Measurements from ENCODE around the gene MYO3A.
"Not testable (repeated sequence)": the region's sequence is repeated elsewhere in the genome, so short reads cannot be mapped to it uniquely, and the experiment has no call there.

The MYO3A gene

DNA sequence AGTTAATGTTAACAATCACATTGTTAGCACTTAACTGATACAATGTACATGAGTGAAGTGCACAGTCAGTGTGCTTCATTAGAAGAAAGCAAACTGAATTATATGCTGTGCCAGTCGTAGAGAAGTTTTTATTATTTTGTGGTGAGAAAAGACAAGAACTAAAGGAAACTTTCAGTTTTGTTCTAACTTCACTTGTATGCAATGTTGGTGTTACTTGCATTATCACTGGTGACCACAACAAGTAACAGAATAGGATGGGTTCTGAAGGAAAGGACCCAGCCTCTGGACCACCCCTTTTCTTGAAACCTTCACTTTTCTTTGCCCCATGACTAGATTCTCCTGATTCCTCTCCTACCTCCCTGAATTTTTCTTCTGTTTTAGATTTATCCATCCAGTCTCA lies 159.2 kb downstream of the MYO3A start:
- DNase-seq, result peak; percentile 66

DNA sequence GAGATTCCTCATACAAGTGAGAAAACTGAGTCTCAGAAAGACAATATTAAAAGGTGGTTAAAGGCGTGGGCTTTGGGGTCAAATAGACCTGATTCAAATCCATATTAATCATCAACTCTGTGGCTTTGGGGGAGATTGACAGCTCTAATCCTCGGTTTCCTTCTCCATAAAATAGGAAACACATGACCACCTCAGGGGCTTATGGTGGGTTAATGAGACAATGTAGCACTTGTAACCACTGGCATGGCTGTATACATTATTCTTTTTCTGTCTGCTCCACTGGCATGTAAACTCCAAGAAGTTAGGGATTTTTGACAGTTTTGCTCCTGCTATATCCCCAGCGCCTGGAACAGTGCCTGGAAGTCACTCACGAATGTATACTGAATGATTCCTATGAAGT lies 161.8 kb downstream of the MYO3A start:
- DNase-seq, result peak; percentile 78

DNA sequence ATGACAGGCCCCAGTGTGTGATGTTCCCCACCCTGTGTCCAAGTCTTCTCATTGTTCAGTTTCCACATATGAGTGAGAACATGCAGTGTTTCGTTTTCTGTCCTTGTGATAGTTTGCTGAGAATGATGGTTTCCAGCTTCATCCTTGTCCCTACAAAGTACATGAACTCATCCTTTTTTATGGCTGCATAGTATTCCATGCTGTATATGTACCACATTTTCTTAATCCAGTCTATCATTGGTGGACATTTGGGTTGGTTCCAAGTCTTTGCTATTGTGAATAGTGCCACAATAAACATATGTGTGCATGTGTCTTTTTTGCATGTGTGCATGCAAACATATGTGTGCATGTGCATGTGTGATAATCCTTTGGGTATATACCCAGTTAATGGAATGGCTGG lies 163.5 kb downstream of the MYO3A start:
- not testable (repeated sequence) for DNase-seq

DNA sequence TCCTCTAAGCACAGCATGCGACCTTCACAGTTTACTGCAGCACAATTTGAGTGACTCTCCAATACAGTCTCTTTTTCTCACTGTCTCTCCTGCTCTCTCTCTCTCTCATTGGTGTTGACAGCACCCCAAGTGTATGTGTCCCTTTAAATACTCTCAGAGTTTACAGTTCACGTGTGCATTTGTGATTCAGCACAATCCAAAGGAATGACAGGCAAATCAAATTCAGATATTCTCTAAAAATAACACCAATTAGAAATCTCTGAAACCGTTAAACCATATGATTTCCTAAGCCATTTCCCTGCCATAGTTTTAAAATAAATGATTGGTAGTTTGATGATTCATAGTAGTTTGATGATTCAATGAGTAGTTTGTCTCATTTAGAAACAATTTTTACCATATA lies 178.5 kb downstream of the MYO3A start:
- no peak for DNase-seq

DNA sequence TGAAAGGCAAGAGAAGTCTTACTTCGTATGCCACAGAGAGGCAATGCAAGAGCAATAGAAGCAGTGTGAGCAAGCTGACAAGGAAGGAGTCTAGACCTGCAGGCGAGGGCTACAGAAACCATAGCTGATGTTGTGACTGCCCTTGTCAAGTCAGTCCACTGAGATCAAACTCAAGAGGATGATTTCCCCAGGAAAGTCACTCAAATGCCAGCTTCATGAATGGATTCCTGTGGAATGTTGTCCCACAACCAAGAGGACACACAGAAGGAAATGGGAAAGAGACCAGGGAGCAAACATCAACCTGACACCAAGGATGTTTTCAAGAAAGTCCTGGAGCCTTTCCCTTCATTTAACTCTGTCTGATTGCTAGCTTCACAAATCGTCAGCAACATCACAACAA lies 204.6 kb downstream of the MYO3A start:
- DNase-seq, result no peak

DNA sequence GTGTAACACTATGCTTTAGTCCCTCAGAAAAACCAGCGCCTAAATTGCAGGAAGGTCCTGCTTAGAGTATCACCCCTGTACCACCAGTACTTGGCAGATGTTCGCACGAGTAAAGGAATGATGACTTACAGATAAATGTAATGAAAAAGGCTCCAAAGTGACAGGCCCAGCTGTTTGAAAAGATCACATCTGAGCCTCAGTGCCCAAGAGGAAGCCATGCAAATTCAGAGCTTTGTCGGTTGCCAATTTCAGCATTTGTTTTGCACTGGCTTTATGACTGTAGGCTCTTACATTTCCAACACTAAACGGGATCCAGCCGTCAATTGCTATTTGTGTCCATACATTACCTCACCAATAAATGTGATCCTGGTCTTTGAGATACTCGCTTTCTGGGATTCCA lies 222.0 kb downstream of the MYO3A start:
- no peak for DNase-seq

DNA sequence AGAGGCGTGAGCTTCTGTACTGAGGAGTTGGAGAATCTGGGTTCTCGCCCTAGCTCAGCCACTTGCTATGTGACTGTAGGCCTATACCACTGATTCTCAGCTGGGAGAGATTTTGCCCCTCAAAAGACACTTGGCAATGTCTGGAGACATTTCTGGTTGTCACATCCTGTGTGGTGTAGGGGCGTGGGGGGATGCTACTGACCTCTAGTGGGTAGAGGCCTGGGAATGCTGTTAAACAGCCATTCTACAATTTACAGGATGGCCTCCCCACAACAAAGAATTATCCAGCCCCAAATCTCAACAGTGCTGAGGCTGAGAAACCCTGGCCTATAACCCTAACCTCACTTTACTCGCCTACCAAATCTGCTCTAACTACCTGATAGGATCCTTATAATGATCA lies 223.7 kb downstream of the MYO3A start:
- DNase-seq, result peak; percentile 21

DNA sequence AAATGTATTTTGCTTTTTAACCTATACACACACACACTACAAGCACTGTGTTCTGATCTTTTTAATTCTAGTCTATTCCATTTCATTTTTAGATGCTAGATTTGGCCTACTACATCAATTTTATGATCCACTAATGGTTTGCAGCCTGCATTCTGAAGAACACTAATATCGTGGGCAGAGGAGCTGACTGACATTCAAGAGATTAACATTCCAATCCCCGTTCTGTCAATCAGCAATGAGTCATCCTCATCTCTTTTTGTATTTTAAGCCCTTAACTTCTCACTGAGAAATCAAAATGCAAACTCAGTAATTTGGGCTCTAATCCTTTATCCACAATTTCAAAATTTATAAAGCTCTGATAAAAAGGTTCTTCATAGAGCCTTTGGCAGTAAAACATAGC lies 235.4 kb downstream of the MYO3A start:
- no peak for DNase-seq

DNA sequence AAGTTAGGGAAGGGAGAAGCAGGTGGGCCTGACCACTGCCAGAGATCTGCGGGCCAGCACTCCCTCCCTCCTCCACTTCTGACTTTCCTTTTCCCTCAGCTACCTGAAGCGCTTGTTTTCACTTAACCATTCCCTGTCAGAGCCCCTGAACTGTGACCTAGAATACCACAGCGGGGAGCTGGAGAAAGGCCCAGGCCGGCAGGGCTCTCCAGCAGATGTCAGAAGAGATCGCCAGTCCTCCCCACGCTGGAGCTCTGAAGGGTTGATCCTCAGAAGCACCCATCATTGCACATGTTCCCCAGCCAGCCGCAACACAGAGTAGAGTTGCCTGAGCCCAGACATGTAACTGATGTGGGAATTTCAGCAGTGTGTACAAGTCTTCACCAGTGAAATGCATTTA lies 238.1 kb downstream of the MYO3A start:
- no peak for DNase-seq

DNA sequence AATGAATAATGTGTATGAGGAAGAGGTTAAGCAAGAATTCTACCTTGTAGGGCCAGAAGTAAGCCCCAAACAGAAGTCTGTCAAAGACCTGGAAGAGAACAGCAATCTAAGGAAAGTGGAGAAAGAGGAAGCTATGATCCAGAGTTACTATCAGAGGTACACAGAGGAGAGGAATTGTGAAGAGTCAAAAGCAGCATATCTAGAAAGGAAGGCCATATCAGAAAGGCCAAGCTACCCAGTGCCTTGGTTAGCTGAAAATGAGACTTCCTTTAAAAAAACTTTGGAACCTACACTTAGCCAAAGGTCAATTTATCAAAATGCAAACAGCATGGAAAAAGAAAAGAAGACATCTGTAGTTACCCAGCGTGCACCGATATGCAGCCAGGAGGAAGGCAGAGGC lies 239.8 kb downstream of the MYO3A start:
- DNase-seq, result no peak

DNA sequence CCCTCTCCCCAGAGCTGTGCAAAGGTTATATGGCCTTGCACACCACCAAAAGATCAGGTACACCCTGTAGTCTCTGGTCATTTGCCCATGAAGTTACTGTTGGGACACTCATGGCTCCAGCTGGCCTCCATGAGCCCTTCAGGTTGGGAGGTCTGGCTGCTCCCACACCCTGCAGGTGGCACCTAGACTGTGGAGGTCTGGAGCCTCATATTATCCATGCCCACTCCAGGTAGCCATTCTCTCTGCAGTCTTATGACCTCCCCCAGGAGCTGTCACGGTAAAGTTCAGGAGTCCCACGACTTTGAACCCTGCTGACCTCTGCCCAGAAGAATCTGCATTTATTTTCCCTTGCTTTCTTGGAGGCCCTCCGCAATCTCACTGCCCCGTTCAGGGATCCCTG lies 243.3 kb downstream of the MYO3A start:
- DNase-seq, result no peak

DNA sequence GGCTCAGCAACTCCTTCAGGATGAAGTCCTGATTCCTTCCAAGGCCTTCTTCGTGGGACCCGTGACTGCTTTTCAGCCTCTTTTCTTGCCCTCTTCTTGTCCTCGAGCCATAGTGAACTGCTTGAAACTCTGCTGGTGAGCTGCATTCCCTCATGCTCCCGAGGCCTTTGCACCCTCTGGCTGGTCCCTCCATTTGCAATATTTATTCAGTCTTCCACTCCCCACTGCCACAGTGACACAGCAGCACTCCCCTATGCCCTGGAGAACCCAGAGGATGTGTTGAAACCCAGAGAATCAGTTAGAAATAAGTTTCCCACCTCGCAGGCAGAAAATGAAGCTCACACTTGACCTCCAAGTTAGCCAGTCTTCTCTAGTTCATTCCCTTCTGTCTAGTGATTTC lies 260.2 kb downstream of the MYO3A start:
- DNase-seq, result no peak

DNA sequence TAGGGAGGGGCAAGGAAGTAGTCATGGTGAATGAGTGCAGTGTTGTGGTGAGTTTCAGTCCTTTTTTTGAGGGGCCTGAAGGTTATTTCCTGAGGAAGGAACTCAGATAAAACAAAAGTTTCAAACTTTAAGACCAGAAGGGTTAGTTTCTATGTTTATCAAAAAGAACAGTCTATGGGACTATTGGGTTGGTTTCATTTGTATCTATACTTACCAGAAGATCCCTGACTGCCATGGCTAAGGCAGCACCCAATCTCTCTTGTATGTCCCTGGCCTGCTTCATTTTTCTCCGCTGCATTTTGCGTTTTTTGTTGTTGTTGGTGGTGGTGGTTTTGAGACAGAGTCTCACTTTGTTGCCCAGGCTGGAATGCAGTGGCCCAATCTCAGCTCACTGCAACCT lies 263.2 kb downstream of the MYO3A start:
- no peak for DNase-seq

DNA sequence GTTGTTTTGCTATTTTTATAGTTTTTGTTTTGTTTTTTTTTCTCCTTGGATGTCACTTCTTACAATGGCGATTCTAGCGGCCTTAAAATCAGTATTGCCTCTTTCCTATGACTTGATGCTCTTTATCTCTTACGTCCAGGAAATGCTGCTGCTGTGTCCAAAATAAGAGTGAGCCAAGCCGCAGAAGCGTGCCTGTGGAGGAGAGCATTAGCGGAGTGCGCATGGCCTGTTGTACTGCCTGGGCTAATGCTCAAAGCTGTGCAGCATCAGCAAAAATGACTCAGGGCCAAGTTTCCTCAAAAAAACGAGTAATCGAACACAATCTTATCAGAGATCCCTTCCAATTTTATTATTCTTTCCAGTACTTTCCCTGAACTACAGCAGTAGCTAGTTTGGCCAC lies 264.1 kb downstream of the MYO3A start:
- no peak for DNase-seq

DNA sequence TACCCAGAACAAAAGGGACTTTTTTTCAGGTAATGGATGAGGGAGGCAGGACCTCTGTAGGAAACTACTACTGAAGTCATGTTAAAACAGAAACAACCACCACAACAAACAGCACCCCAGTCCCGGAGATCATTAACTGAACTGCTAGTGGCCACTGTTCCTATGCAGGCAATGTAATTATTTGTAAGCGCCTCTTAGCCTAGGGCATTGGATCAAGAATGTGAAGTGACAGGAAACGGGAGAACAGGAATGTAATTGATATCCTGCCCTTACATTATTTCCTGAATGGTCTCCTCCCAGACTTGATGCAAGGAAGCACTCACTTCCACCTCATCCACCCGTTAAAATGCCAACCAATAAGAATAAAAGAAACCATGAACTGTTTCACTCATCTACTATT lies 265.8 kb downstream of the MYO3A start:
- DNase-seq, result no peak

DNA sequence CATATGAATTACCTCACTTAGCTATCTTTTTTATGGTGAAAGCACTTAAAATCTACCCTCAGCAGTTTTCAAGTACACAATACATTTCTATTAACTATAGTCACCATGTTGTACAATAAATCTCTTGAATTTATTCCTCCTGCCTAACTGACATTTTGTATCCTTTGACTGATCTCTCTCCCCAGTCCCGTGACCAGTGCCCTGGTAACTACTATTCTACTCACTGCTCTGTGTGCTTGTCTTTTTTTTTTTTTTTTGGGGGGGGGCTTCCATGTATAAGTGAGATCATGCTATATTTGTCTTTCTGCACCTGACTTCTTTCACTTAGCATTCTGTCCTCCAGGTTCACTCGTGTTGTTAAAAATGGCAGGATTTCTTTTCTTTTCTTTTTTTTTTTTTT lies 271.2 kb downstream of the MYO3A start:
- no peak for DNase-seq

DNA sequence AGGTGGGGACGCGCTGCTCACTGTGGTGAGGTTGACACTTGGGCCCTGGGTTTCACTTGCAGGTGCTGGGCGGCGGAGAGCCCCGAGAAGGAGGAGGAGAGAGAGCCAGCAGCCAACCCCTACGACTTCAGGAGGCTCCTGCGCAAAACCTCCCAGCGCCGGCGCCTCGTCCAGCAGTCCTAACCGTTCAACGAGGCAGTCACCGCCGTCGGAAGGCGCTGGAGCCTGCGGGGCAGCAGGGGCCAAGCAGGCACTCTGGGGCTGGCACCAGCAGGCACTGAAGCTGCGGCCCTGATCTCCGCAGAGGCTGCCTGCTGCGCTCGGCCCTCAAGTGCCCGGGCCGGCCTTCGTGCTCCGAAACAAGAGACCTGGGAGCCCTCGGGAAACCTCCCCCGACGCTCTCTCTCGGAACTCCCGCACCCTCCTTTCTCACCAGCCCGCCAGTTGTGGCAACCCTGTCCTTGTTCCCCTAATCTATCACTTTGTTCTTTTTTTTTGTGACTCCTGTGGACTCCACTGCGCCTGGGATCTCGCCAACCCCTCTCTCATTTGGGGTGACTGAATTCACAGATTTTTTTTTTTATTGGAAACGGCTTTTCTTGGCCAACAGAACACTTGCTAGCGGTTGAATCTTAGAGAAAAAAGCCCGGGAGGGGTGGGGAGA lies 277.9 kb downstream of the MYO3A start:
- no peak for DNase-seq

DNA sequence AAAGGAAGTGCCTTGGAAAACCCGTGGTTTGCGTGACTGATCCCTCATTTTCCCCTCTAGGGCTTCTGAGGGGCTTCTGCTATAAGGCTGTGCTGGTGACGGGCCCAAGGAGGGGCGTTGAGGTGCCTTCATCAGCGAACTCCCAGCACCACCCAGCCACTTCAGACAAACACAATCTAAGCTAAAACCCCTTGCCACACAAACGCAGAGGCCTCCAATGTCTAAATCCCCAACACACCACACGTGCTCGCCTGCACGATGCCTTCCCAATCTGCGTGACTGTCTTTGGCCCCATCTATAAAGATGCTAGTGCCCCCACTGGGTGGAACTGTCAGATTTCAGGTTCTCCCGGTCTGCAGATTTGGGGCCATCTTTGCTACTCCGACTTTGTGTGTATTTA lies 278.5 kb downstream of the MYO3A start:
- no peak for DNase-seq

DNA sequence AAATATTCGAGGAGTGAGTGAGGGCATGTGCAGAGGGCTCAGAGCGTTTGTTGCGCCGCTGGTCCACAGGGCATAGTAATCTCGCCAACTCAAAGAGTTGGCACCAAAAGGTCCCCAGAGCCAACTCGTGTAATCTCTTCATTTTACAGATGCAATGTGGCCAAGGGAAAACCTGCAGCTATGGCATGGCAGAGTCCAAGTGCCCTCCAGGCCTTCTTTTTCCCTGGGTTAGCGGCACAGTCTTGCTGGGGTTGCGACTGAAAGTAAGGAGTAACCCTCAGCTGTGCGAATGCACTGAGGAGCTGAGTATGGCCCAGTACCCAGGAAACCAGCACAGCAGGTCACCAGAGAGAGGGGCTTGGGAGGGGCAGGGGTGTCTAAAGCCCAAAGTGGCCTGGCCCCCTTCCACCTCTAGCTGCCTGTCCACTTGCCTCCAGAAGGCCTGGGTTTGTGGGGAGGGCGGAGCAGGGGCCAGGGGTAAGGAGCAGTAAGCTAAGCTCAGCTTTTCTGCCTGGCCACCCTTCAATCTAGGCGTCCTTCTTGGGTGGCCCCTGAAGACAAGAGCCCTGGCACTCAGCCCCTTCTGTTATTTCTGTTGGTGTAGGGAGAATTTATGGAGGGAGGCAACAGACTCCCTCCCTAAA lies 279.2 kb downstream of the MYO3A start:
- no peak for DNase-seq

DNA sequence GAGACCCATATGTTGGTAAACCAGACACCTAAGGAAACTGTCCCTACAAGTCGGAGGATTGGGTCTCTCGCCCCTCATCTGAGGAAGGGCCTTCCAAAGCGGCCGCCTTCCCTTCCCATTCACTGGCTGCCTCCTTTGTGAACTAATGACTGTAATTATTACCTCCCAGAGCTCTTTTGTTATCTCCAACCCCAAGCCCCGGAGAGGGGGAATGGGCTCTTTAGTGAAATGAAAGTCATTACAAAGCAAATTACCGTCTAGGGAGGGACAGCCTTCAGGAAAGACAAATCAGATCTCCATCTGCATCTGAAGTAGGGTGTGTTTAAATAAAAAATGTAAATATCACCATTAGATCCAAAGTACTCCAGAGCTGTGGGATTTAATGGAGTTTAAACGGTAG lies 280.0 kb downstream of the MYO3A start:
- no peak for DNase-seq

DNA sequence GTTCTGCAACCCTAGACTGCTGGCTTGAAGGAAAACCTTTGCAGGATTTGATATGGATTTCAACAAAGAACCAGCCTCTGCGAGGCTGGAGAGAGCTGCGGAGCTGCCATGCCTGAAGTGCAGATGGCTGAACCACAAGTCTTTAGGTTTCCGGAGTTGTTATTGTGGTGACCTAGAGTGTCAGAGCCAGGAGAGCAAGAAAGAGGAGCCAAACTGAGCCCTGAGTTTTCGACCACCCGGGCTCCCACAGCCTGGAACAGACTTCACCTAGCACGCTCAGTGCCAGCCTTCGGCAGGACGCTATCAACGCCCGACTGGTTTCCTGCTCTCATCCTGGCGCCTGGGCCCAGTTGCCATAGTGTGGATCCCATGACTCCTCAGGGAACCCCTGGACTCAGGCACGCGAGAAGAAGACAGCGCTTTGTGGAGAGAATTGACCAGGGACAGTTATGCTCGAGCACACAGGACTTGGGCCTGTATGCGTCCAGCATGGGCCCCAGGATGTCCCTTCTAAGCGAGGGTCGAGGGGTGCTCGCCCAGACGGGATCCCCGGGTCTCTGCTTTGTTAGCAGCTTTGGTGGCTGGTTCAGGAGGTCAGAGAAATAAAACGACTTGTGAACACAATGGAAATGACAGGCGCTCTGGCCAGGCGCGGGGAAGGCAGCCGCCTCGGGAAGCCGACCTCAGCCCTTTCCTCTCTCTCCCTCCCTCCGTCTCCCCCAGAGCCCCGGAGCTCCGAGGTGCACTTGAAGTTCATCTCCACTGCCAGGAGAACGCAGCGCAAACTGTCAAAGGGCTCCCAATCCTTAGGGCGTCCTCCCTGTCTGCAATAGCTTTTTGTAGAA lies 280.7 kb downstream of the MYO3A start:
- DNase-seq, result no peak

DNA sequence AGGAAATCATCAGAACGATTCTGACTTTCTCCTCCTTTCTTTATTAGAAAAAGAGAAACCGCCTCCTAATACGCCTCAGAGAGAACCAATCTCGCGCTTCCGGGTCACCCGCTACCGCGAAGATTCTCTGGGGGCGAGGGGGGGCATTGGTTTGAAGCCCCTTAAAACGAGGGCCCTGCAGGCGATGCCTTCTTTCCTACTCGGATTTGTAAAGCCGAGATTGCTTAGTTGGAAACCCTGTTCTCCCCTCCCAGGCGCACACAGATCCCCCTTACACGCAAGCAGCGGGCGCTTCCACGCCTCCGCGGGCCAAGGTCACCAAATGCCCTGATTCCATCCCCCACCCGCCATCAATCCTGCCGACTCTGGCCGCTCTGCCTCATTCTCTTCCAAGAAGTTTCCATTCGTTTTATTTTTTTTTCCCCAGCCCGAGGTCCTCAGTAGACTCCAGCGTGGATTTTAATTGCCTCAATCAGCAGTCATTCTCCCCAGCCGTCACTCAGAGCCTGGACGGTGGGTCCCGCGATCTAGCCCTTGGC lies 281.4 kb downstream of the MYO3A start:
- no peak for DNase-seq

DNA sequence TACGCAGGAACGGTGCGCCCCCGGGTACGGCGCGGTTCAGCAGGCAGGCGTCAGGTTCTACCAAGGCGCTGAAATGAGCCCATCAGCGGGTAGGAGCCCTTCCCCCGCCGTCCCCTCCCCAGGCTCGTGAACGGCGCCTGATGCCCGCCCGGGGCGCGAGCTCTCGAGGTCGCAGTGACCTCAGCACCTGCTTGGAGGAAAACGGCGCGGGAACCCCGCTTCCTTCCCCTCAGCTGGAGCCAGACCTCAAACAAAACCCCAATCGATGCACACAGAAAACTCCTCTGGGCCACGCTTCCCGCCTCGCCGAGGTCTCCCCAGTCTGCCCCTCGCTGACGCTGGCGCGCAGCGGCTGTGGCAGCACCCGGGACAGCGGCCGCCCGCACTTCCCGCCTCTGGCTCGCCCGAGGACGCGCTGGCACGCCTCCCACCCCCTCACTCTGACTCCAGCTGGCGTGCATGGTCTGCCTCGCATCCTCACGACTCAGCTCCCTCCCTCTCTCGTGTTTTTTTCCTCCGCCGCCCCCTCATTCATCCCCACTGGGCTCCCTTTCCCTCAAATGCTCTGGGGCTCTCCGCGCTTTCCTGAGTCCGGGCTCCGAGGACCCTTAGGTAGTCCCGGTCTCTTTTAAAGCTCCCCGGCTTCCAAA lies 282.0 kb downstream of the MYO3A start:
- DNase-seq, result no peak
